ENCODE measurements around the gene SCLT1.

DNA sequence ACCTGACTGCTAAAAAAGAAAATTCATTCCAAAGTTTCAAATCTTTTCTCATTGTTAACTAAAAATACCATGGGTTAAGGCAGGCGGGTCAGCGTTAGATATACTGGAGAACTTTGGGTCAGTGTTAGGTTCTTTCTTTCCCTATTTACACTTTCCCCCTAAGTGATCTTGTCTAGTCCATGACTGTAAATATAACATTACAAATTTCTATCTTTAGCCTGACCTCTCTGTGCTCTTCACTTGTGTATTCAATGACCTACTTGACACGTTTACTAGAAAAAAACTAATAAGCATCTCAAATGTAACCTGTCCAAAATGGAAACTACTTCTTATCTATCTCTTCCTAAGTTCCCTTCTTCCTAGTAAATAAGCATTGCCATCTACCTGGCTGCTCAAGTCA is 188.5 kb downstream of the SCLT1 start:
- TF ChIP-seq CTCF (IDR thresholded peaks at IDR 0.05; ENCODE audit: low read depth, low read length) (no peak), EZH2phosphoT487 (IDR thresholded peaks at IDR 0.05; ENCODE audit: low read depth) (no peak)

Data from OCI-LY3 (cell line).